Bronchial epithelial cell (primary cell): ENCODE measurements around the gene UVSSA. TPM values are rescaled to one million over a fixed set of nuclear protein-coding genes. Genes with fewer than 3 reads are reported as not detected.
A peak's percentile ranks its signal among the peaks of the same experiment; 100 is the strongest.

ENCODE experiments used
- DNase-seq: peaks from one replicate; pipeline ENCODE4 v3.0.0-alpha.2; 2010; ENCODE audit warnings: low read depth
- FAIRE-seq: peaks from 2 replicates; lab custom pipeline; 2011; peaks lifted over from hg19 to GRCh38; lab: Jason Lieb, UNC
- H3K27me3 ChIP-seq: 2 replicates; pipeline ENCODE4 v1.5.1; 2011; ENCODE audit warnings: low read length; ENCODE audit not compliant: control insufficient read depth, insufficient read depth
- H3K36me3 ChIP-seq: 2 replicates; pipeline ENCODE4 v1.5.1; 2011; ENCODE audit warnings: low read length; ENCODE audit not compliant: control insufficient read depth, insufficient read depth
- H3K4me3 ChIP-seq: 2 replicates; pipeline ENCODE4 v1.5.1; 2011; ENCODE audit warnings: mild to moderate bottlenecking, low read depth, low read length, control low read depth
- CTCF ChIP-seq: IDR thresholded peaks from 2 replicates; pipeline ENCODE4 v1.5.1; 2011; ENCODE audit warnings: mild to moderate bottlenecking, moderate library complexity, low read length, control low read depth, inconsistent platforms; ENCODE audit not compliant: insufficient read depth, severe bottlenecking
- total RNA-seq: library from RNA; depleted of rRNA; stranded (reverse); fragments of >200 nt; gene quantifications from 2 replicates; pipeline ENCODE4 v1.2.1, GENCODE V29; 2014

UVSSA gene
- total RNA-seq, 1 donor from 2014 or later: 8.2 TPM

GRCh38 chr4:1374706-1375045, 27.7 kb downstream of the UVSSA start:
- DNase-seq: no peak
- Histone ChIP-seq H3K27me3 (no peaks in the 10 kb centered on the region), H3K36me3 (peaks cover 1% of the 10 kb centered on the region), H3K4me3 (no peak overlapping the region)
- FAIRE-seq: no peak
- TF ChIP-seq CTCF: no peak

- FAIRE-seq: no peak
Observed at GRCh38 chr4:1375051-1375721, 28.2 kb downstream of the UVSSA start.

GRCh38 chr4:1375761-1376322, 28.8 kb downstream of the UVSSA start:
- TF ChIP-seq CTCF: no peak
- Histone ChIP-seq H3K4me3 (no peak overlapping the region), H3K27me3 (no peaks in the 10 kb centered on the region), H3K36me3 (peaks cover 1% of the 10 kb centered on the region)
- FAIRE-seq (peak; percentile 58), DNase-seq (no peak)

More at GRCh38 chr4:1375051-1375721, 28.2 kb downstream of the UVSSA start:
- no peak for DNase-seq
- Histone ChIP-seq H3K36me3 (peaks cover 1% of the 10 kb centered on the region), H3K27me3 (no peaks in the 10 kb centered on the region), H3K4me3 (no peak overlapping the region)
- TF ChIP-seq CTCF: no peak

- peaks cover 2% of the 10 kb centered on the region for H3K36me3 ChIP-seq
- TF ChIP-seq CTCF: no peak
- no peak for FAIRE-seq
- H3K27me3 ChIP-seq: no peaks in the 10 kb centered on the region
- DNase-seq: no peak
- no peak overlapping the region for H3K4me3 ChIP-seq
Observed at GRCh38 chr4:1376391-1376840, 29.4 kb downstream of the UVSSA start.

- Histone ChIP-seq H3K27me3 (no peaks in the 10 kb centered on the region), H3K4me3 (no peak overlapping the region), H3K36me3 (peaks cover 2% of the 10 kb centered on the region)
- DNase-seq: no peak
- no peak for TF ChIP-seq CTCF
- no peak for FAIRE-seq
Observed at GRCh38 chr4:1376841-1377605, 30.0 kb downstream of the UVSSA start.
